Ascending aorta (tissue), 2 donors: ENCODE measurements around the gene TMEM132C. TPM values are rescaled to one million over a fixed set of nuclear protein-coding genes. Genes with fewer than 3 reads are reported as not detected.

ENCODE experiments used
- DNase-seq, 2 donors: peaks; one replicate each; pipeline ENCODE4 v3.0.0-alpha.2; 2019; ENCODE audit warnings: low spot score in 2 of 2
- H3K27ac ChIP-seq, 2 donors: fragments of 200-600 bp; sonication (generic); one replicate each; pipeline ENCODE4 v1.5.1; 2016 to 2017; ENCODE audit warnings: mild to moderate bottlenecking in 1 of 2
- H3K27me3 ChIP-seq: fragments of 200-600 bp; sonication (generic); one replicate; pipeline ENCODE4 v1.5.1; 2017
- H3K36me3 ChIP-seq, 2 donors: fragments of 200-600 bp; sonication (generic); one replicate each; pipeline ENCODE4 v1.5.1; 2016
- H3K4me1 ChIP-seq, 2 donors: fragments of 200-600 bp; sonication (generic); one replicate each; pipeline ENCODE4 v1.5.1; 2016 to 2017; ENCODE audit warnings: mild to moderate bottlenecking in 1 of 2
- H3K4me3 ChIP-seq, 2 donors: fragments of 200-600 bp; sonication (generic); one replicate each; pipeline ENCODE4 v1.5.1; 2016 to 2017; ENCODE audit warnings: mild to moderate bottlenecking in 1 of 2
- H3K9me3 ChIP-seq, 2 donors: fragments of 200-600 bp; sonication (generic); one replicate each; pipeline ENCODE4 v1.5.1; 2016
- CTCF ChIP-seq, 3 experiments: fragments of 200-600 bp in 2 of 3; fragments of 450-650 bp in 1 of 3; sonication (generic) in 2 of 3; IDR thresholded peaks; one replicate each; pipeline ENCODE4 v1.5.1; 2016 to 2019; ENCODE audit warnings: antibody characterized with exemption in 3 of 3, mild to moderate bottlenecking in 1 of 3, moderate library complexity in 1 of 3
- intact Hi-C: fragments of 100-400 bp; cut with DNase I; formaldehyde crosslinking; loops from one replicate; pipeline ENCODE4 v1.15.1; 2023
- total RNA-seq: library from RNA; depleted of rRNA; stranded (reverse); fragments of >200 nt; gene quantifications from one replicate; pipeline ENCODE4 v1.1.0, GENCODE V29; 2016

Gene TMEM132C
- total RNA-seq, 1 donor from 2014 or later = 0.96 TPM

DNA sequence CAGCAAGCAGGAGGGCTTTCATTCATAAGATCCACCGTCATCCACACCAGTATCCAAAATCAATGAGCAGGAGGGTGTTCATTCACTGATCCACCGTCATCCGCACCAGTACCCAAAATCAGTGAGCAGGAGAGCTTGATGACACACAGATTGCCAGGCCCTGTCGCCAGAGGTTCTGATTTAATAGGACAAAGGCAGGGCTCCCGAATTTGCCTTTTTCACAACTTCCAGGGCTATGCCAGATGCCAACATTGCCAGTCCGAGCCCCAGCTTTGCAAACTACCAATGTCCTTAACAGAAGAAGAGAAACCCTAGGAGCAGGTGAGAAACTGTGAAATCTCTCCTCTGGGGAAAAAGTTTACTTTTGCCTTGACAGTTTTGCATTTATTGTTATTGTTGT, 441.8 kb downstream of the TMEM132C start:
- no peaks in the 10 kb centered on the region for H3K9me3 ChIP-seq
- H3K36me3 ChIP-seq = no peaks in the 10 kb centered on the region
- H3K27me3 ChIP-seq = no peaks in the 10 kb centered on the region
- no peak overlapping the region for H3K4me3 ChIP-seq
- no peak for DNase-seq
- no peak overlapping the region for H3K27ac ChIP-seq
- no peak for TF ChIP-seq CTCF (IDR thresholded peaks at IDR 0.05)
- intact Hi-C loops = no loop called here
- H3K4me1 ChIP-seq = no peaks in the 10 kb centered on the region

- Histone ChIP-seq H3K4me3 (no peak overlapping the region), H3K27ac (no peak overlapping the region), H3K9me3 (no peaks in the 10 kb centered on the region), H3K27me3 (no peaks in the 10 kb centered on the region), H3K4me1 (no peaks in the 10 kb centered on the region), H3K36me3 (no peaks in the 10 kb centered on the region)
- intact Hi-C loops = no loop called here
- no peak for DNase-seq
- no peak for TF ChIP-seq CTCF (IDR thresholded peaks at IDR 0.05)
These were observed 442.7 kb downstream of the TMEM132C start for GRCh38 chr12:128709660-128710059.

GRCh38 chr12:128711486-128711885, 444.5 kb downstream of the TMEM132C start:
- no peak overlapping the region for H3K27ac ChIP-seq
- DNase-seq = no peak
- no peaks in the 10 kb centered on the region for H3K36me3 ChIP-seq
- intact Hi-C loops = no loop called here
- TF ChIP-seq CTCF (IDR thresholded peaks at IDR 0.05) = no peak
- no peak overlapping the region for H3K4me3 ChIP-seq
- H3K4me1 ChIP-seq = no peaks in the 10 kb centered on the region
- H3K9me3 ChIP-seq = no peaks in the 10 kb centered on the region
- H3K27me3 ChIP-seq = no peaks in the 10 kb centered on the region

DNA sequence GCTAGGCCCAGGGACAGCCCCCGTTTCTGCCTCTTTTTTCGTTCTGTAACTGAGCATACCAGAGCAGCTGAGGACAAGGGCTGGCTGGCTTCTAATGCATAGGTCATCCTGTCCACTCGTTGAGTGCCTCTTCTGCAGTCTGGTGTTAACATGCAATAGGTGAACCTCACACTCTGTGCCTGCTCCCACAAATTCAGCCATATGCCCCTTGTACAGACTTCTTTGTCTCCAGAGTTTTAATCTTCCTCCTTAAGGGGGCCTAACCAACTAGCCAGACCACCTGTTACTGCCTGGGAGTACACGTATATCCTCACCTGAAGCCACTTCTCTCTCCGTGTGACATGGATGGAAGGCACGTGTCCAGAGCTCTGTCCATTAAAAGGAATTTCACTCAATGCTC, 445.7 kb downstream of the TMEM132C start:
- H3K27ac ChIP-seq = no peak overlapping the region
- intact Hi-C loops = no loop called here
- TF ChIP-seq CTCF (IDR thresholded peaks at IDR 0.05) = no peak
- no peaks in the 10 kb centered on the region for H3K27me3 ChIP-seq
- H3K4me1 ChIP-seq = no peaks in the 10 kb centered on the region
- no peak for DNase-seq
- H3K4me3 ChIP-seq = no peak overlapping the region
- H3K36me3 ChIP-seq = no peaks in the 10 kb centered on the region
- H3K9me3 ChIP-seq = no peaks in the 10 kb centered on the region

DNA sequence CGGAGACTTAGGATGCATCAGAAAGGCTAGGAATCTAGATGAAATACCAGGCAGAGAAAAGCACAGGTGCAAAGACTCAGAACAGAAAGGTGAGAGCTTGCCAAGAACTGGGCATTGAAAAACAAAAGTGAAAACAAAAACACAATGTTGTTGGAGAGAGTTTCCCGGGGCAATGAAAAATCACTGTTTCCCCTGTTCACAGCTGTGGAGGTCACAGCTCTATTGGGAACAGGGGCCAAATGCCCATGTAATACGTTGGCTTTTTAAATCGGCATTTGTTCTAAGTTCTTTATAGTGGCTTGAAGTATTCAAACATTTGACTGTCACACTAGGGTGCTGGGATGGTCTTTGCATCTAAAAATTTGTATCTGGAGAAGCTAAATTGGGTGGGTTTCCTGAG, 448.5 kb downstream of the TMEM132C start:
- no peaks in the 10 kb centered on the region for H3K27me3 ChIP-seq
- H3K4me3 ChIP-seq = no peak overlapping the region
- TF ChIP-seq CTCF (IDR thresholded peaks at IDR 0.05) = no peak
- H3K4me1 ChIP-seq = no peaks in the 10 kb centered on the region
- no peaks in the 10 kb centered on the region for H3K36me3 ChIP-seq
- no peak overlapping the region for H3K27ac ChIP-seq
- intact Hi-C loops = no loop called here
- DNase-seq = no peak
- no peaks in the 10 kb centered on the region for H3K9me3 ChIP-seq

DNA sequence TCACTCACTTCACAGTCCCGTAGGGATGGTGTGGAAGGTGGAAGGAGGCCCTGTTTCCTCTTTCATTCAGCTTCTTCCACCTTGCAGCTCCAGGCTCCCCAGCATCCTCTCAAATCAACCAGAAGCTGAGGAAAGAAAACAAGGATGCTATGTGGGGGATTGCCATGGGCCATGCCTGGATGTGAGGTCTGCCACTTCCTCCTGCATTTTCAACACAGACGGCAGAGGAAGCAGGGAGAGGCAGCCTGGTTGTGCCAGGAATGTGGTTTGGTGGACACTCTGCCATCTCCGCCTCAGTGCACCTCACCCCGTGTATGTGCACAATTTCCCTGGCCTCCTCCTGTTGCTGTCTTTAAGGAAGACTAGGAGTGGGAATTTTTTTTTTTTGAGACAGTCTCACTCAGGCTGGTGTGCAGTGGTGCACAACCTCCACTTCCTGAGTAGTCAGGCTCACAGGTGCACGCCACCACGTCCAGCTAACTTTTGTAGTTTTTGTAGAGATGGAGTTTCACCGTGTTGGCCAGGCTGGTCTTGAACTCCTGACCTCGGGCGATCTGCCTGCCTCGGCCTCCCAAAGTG, 457.6 kb downstream of the TMEM132C start:
- H3K4me3 ChIP-seq = no peak overlapping the region
- H3K9me3 ChIP-seq = no peaks in the 10 kb centered on the region
- no peaks in the 10 kb centered on the region for H3K4me1 ChIP-seq
- no peak overlapping the region for H3K27ac ChIP-seq
- intact Hi-C loops = no loop called here
- H3K27me3 ChIP-seq = no peaks in the 10 kb centered on the region
- no peak for DNase-seq
- no peaks in the 10 kb centered on the region for H3K36me3 ChIP-seq
- no peak for TF ChIP-seq CTCF (IDR thresholded peaks at IDR 0.05)
